GM12875 (cell line): ENCODE data around the gene AFDN.

Experiments
- H3K4me3 ChIP-seq: one replicate; pipeline ENCODE4 v1.5.1; 2011; ENCODE audit warnings: low read depth, low read length, control low read depth
- TF ChIP-seq, protein P1 (sequence below): IDR thresholded peaks from 2 replicates; pipeline ENCODE4 v1.5.1; 2011; ENCODE audit warnings: low read depth, mild to moderate bottlenecking, control low read depth, inconsistent platforms, low read length, moderate library complexity, borderline replicate concordance; ENCODE audit not compliant: insufficient read depth

Gene AFDN

DNA sequence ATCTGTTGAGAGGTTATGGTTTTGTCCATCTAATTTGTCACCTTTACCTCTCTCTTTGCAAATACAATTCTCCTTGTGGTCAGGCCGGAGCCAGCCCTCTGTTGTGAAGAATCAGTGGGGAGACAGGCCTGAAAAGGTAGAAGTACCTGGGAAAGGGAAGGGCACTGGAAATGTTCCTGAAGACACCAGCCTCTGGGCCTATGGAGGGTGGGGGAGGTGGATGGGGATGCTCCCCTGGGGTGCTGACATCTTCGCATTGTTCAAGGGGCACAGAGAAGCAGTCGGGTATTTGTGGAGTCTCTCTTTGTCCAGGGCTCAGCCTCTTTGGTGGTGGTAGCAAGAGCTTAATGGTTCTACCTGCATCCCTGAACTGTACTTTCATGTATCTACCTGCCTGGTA lies 24.4 kb upstream of the AFDN start:
- no peak overlapping the region for H3K4me3 ChIP-seq
- TF ChIP-seq, protein P1, sequence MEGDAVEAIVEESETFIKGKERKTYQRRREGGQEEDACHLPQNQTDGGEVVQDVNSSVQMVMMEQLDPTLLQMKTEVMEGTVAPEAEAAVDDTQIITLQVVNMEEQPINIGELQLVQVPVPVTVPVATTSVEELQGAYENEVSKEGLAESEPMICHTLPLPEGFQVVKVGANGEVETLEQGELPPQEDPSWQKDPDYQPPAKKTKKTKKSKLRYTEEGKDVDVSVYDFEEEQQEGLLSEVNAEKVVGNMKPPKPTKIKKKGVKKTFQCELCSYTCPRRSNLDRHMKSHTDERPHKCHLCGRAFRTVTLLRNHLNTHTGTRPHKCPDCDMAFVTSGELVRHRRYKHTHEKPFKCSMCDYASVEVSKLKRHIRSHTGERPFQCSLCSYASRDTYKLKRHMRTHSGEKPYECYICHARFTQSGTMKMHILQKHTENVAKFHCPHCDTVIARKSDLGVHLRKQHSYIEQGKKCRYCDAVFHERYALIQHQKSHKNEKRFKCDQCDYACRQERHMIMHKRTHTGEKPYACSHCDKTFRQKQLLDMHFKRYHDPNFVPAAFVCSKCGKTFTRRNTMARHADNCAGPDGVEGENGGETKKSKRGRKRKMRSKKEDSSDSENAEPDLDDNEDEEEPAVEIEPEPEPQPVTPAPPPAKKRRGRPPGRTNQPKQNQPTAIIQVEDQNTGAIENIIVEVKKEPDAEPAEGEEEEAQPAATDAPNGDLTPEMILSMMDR = no peak

DNA sequence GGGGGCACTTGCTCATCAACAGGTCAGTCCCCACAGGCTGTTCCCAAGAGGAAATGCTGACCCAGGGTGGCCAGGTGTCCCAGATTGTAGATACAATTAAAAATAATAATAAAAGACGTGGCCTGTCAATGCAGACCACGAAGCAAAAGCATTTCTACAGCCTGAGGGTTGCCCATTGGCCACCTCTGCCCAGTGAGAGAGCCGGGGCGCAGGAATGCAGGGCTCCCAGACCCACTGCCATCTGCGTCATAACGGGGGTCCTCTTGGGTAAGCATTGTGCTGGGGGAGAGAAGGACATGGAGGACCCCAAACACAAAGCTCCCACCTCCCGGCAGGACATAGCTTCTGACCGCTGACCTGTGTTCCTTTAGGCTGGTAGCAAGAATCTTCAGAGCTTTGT lies 22.9 kb upstream of the AFDN start:
- H3K4me3 ChIP-seq = no peak overlapping the region
- TF ChIP-seq, protein P1 = no peak

DNA sequence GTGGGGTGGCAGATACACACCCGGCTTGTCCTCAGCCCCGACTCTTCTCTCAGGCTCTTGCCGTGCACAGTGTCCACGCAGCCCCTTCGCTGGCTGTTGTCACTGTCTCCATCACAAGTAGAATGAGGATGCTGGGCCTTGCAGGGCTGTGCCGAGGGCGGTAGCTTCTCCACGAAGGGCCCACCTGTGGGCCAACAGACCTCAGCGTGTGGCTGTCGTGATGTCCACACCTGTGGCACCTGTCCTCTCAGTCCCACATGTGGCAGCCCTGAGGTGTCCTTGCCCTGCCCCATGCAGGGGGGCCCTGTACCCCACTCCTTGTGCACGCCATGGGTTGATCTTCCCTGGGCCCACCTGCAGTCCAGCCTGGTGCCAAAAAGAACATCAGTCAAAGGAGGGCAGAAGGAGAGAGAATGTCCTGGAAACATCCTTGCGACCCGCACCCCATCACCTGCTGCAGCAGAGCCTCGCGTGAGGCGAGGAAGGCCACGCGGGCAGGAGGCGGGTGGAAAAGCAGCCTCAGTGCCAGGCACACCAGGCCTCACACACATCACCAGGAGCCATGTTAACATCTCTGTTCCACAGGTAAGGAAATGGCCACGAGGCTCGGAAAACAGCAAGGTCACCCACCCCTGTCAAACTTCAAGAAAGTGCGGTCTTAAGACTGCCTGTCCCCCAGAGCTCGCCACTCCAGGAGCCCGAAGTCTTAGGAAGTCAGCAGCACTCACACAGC lies 22.3 kb upstream of the AFDN start:
- TF ChIP-seq, protein P1 = no peak
- H3K4me3 ChIP-seq = no peak overlapping the region

DNA sequence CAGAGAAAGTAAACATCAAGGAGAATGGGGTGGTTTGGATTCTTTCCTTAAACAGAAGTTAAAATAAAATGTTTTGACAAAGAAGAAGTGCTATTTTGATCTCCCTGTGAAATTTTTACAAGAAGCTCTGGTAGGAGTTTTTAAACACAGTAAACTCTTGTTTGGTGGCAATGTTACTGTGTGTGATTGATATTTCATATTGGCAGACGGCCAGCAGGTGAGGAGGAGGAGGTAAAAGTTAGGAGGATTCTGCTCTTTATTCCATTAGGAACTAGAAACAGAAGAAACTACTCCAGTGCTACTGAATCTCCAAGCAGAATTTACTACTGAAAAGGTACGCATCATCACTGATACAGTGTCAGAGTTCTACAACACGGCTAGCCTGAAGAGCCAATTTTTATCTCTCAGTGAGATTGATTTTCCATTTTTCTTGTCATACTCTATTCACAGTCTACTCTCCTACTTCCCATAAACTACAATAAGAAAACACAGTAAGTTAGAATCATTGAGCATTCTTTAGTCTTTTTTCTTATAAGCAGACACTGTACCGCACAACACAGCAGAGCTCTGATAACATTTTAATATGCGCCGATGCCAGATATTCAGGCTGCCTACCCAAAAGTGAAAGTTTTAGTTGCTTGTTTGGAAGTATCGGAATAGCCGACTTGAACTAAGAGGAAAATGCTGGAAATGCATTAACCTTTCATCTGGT lies 21.2 kb upstream of the AFDN start:
- TF ChIP-seq, protein P1 = no peak
- no peak overlapping the region for H3K4me3 ChIP-seq

DNA sequence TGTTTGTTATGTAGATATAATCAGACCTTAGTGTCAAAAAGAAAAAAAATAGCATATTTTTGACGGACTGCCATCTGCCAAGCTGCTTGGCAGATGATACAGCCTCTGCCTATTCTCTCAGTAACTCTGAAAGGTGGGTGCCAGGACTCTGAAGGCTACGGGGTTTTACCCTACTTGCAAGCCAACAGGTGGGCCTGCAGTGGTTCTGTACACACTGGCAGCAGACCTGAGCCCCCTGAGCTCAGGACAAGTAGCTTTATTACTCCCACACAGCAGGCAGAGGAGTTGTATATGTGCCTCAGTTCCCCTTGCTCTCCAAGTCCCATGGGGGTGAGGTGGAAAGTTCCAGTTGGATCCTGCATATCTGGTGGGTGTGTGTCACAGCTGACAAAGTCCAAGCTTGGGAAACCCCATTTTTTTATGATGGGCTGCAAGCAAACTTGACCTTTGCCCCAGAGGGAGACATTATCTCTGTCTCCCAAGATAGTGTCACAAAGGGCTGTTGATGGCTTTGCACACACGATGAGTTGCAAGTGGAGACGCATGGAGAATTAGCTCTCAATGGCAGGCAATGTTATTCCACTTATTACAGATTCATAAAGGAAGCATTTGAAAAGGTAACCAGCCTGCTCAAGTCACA lies 20.5 kb upstream of the AFDN start:
- TF ChIP-seq, protein P1 = no peak
- no peak overlapping the region for H3K4me3 ChIP-seq

DNA sequence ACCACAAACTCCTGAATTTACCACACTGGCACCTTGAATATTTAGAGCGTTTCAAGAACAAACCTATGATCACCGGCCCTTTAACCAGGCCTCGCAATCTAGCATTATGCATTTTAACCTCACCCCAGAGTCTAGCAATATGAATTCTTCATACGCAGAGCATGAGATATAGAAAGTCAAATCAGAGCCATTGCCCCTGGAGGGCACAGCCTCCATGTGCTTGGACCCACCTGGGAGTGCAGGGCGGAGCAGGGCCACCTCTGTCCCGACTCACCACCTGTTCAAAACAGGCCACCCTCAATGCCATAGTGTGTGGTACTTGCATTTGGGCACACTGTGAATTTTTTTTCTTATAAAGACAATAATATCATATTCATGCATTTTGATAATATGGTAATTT lies 19.5 kb upstream of the AFDN start:
- no peak overlapping the region for H3K4me3 ChIP-seq
- TF ChIP-seq, protein P1 = no peak
